Chondrocyte (in vitro differentiated cells): ENCODE data around the gene BMP6. TPM values are rescaled to one million over a fixed set of nuclear protein-coding genes. Genes with fewer than 3 reads are reported as not detected.

ENCODE experiments used
- DNase-seq: peaks from one replicate; pipeline ENCODE4 v3.0.0; 2021; ENCODE audit warnings: mixed read lengths, low spot score
- H3K27ac Mint-ChIP-seq: one replicate; pipeline ENCODE4 v1.8.0; 2021; ENCODE audit warnings: mild to moderate bottlenecking, moderate library complexity, mixed read lengths; ENCODE audit not compliant: unreplicated experiment
- H3K27me3 Mint-ChIP-seq: 2 replicates; pipeline ENCODE4 v1.8.0; 2021; ENCODE audit warnings: low read depth, mixed read lengths
- H3K36me3 Mint-ChIP-seq: 2 replicates; pipeline ENCODE4 v1.8.0; 2021; ENCODE audit warnings: low read depth, mixed read lengths
- H3K4me1 Mint-ChIP-seq: 2 replicates; pipeline ENCODE4 v1.8.0; 2021; ENCODE audit warnings: low read depth, mild to moderate bottlenecking, mixed read lengths
- H3K4me3 Mint-ChIP-seq: one replicate; pipeline ENCODE4 v1.8.0; 2021; ENCODE audit warnings: mild to moderate bottlenecking, moderate library complexity, mixed read lengths; ENCODE audit not compliant: unreplicated experiment
- H3K9me3 Mint-ChIP-seq: 2 replicates; pipeline ENCODE4 v1.8.0; 2021; ENCODE audit warnings: low read depth, mixed read lengths
- total RNA-seq: library from RNA; stranded (reverse); gene quantifications from 3 replicates; pipeline ENCODE4 v1.2.1, GENCODE V29; 2021
- TF ChIP-seq, protein P1 (sequence below): fragments of 200-600 bp; sonication (generic); IDR thresholded peaks from 2 replicates; pipeline ENCODE4 v1.5.0; 2021; ENCODE audit warnings: antibody characterized with exemption, mild to moderate bottlenecking, moderate library complexity

BMP6 gene
- total RNA-seq, 1 donor from 2014 or later: 0.50 TPM

DNA sequence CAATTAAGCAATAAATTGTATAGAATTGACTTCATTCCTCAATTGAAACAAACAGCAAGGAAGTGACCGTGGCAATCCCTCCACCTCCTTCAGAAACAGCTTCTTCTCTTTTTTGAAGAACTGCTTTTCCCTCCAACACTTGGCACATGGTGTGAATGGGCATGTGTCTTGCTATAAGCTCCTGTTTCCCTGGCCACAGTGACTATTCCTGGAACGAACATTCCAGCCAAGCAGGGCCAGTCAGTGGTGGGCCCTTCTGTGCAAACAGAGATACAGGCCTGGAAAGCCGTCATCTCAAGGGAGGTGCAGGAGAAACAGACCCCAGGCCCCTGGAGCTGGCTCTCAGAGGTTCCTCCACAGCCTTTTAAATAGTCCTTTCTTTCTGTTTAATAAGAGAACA is 177.8 kb downstream of the BMP6 start:
- TF ChIP-seq, protein P1, sequence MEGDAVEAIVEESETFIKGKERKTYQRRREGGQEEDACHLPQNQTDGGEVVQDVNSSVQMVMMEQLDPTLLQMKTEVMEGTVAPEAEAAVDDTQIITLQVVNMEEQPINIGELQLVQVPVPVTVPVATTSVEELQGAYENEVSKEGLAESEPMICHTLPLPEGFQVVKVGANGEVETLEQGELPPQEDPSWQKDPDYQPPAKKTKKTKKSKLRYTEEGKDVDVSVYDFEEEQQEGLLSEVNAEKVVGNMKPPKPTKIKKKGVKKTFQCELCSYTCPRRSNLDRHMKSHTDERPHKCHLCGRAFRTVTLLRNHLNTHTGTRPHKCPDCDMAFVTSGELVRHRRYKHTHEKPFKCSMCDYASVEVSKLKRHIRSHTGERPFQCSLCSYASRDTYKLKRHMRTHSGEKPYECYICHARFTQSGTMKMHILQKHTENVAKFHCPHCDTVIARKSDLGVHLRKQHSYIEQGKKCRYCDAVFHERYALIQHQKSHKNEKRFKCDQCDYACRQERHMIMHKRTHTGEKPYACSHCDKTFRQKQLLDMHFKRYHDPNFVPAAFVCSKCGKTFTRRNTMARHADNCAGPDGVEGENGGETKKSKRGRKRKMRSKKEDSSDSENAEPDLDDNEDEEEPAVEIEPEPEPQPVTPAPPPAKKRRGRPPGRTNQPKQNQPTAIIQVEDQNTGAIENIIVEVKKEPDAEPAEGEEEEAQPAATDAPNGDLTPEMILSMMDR: no peak
- no peak overlapping the region for H3K4me3 Mint-ChIP-seq
- DNase-seq: no peak
- no peak overlapping the region for H3K27ac Mint-ChIP-seq
- H3K4me1 Mint-ChIP-seq: peaks cover 11% of the 10 kb centered on the region
- no peaks in the 10 kb centered on the region for H3K9me3 Mint-ChIP-seq
- H3K36me3 Mint-ChIP-seq: peaks cover 20% of the 10 kb centered on the region
- H3K27me3 Mint-ChIP-seq: no peaks in the 10 kb centered on the region

GRCh38 chr6:7904654-7905319 is 178.9 kb downstream of the BMP6 start:
- Mint-ChIP-seq H3K36me3 (peaks cover 16% of the 10 kb centered on the region), H3K27me3 (no peaks in the 10 kb centered on the region), H3K4me3 (no peak overlapping the region), H3K27ac (no peak overlapping the region), H3K4me1 (peaks cover 20% of the 10 kb centered on the region), H3K9me3 (no peaks in the 10 kb centered on the region)
- TF ChIP-seq, protein P1: no peak
- DNase-seq: no peak

- TF ChIP-seq, protein P1: no peak
- no peak for DNase-seq
- Mint-ChIP-seq H3K36me3 (peaks cover 16% of the 10 kb centered on the region), H3K27me3 (no peaks in the 10 kb centered on the region), H3K9me3 (no peaks in the 10 kb centered on the region), H3K27ac (no peak overlapping the region), H3K4me3 (no peak overlapping the region), H3K4me1 (peaks cover 20% of the 10 kb centered on the region)
Observed at GRCh38 chr6:7905416-7905815, 179.5 kb downstream of the BMP6 start.

DNA sequence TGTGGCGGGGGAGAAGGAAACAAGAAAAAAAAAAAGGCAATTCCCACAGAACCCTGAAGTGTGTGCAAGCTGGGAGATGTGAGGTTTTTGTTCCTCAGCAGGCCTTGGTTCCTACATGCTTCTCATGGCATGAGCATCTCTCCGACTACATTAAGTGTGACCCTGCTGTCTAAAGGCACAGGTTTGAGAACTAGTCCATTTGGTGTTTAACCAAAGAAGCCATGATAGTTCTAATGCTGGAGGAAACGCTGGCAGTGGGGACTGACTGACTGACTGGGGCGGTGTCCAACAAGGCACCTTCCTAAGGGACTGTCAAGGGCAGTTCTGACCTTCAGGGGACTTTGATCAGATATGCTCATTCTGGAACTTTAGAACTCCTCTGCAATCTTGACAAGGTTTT is 180.8 kb downstream of the BMP6 start:
- H3K27me3 Mint-ChIP-seq: no peaks in the 10 kb centered on the region
- peaks cover 24% of the 10 kb centered on the region for H3K4me1 Mint-ChIP-seq
- no peak for DNase-seq
- TF ChIP-seq, protein P1: no peak
- H3K27ac Mint-ChIP-seq: no peak overlapping the region
- H3K4me3 Mint-ChIP-seq: no peak overlapping the region
- peaks cover 12% of the 10 kb centered on the region for H3K36me3 Mint-ChIP-seq
- H3K9me3 Mint-ChIP-seq: no peaks in the 10 kb centered on the region

DNA sequence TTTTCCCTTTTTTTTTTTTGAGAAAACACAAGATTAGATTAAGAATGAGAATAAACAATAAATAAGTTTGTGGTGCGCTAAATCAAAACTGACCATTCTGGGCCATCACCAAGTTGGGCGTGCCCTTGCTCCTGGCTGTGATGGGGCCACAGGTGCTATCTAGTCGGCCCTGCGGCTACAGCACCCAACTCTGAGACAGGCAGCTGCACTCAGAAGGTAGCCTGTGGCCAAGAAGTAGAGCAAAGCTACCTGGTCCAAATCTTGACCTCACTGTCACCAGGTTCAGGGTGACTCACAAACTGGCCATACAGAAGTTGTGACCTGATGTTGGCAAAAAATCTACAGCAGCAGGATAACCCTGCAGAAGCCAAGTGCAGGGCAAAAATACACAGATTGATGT is 181.3 kb downstream of the BMP6 start:
- Mint-ChIP-seq H3K36me3 (peaks cover 10% of the 10 kb centered on the region), H3K4me1 (peaks cover 24% of the 10 kb centered on the region), H3K27ac (no peak overlapping the region), H3K4me3 (no peak overlapping the region), H3K27me3 (no peaks in the 10 kb centered on the region), H3K9me3 (no peaks in the 10 kb centered on the region)
- DNase-seq: no peak
- TF ChIP-seq, protein P1: no peak
